Measurements from ENCODE around the gene SAG. TPM values are rescaled to one million over a fixed set of nuclear protein-coding genes. Genes with fewer than 3 reads are reported as not detected.

The SAG gene
- total and polyA plus RNA-seq, 2 of the 13 experiments (the other 11 are each of a cell fraction or from before 2014, with no cell fraction given), result not detected

GRCh38 chr2:233387667-233388528, 80.3 kb downstream of the SAG start (continued):
- TF ChIP-seq NONO (IDR thresholded peaks at IDR 0.05), result no peak
- TF ChIP-seq NONO (CRISPR knock-in tag; conservative IDR thresholded peaks at IDR 0.05), result peak; percentile 66
- peak; percentile 83 for TF ChIP-seq ZFP91 (CRISPR knock-in tag; IDR thresholded peaks at IDR 0.05; ENCODE audit: borderline replicate concordance)
- TF ChIP-seq FOXC1 (CRISPR knock-in tag; IDR thresholded peaks at IDR 0.05; ENCODE audit: borderline replicate concordance), result peak; percentile 72; the same call in 1 of the 2 replicates
- TF ChIP-seq ARHGAP35 (CRISPR knock-in tag; IDR thresholded peaks at IDR 0.05; ENCODE audit: borderline replicate concordance), result no peak
- TF ChIP-seq NCOA1 (CRISPR knock-in tag; IDR thresholded peaks at IDR 0.05), result no peak
- TF ChIP-seq TBP (CRISPR knock-in tag; IDR thresholded peaks at IDR 0.05), result no peak
- no peak for TF ChIP-seq ZNF562 (CRISPR knock-in tag; IDR thresholded peaks at IDR 0.05; ENCODE audit: borderline replicate concordance)
- TF ChIP-seq ZNF318 (CRISPR knock-in tag; IDR thresholded peaks at IDR 0.05), result 0 out of 2 replicates have a peak, but pooled peaks have one; percentile 20
- TF ChIP-seq ZSCAN22 (CRISPR knock-in tag; IDR thresholded peaks at IDR 0.05), result no peak
- peak; percentile 94 for TF ChIP-seq ZNF350 (CRISPR knock-in tag; IDR thresholded peaks at IDR 0.05; ENCODE audit: borderline replicate concordance, low read depth)
- no peak for TF ChIP-seq YY1 (IDR thresholded peaks at IDR 0.05; ENCODE audit: insufficient read depth, insufficient replicate concordance, low read depth, low read length)
- peak in 1 of 2 experiments; percentile 76; a peak in 2 of 4 replicates for TF ChIP-seq POLR2A (IDR thresholded peaks at IDR 0.05; ENCODE audit: insufficient read depth in 1 of 2, low read depth in 2 of 2, low read length in 2 of 2)
- TF ChIP-seq AKAP8 (CRISPR knock-in tag; IDR thresholded peaks at IDR 0.05), result peak; percentile 79; the same call in 1 of the 2 replicates
- TF ChIP-seq ZNF737 (CRISPR knock-in tag; IDR thresholded peaks at IDR 0.05; ENCODE audit: borderline replicate concordance), result no peak
- TF ChIP-seq HNF4A (CRISPR knock-in tag; IDR thresholded peaks at IDR 0.05), result peak; percentile 98
- TF ChIP-seq PRDM4 (CRISPR knock-in tag; IDR thresholded peaks at IDR 0.05; ENCODE audit: borderline replicate concordance), result no peak
